GM23338 (cell line): Measurements from ENCODE around the gene TMEM163. TPM values are rescaled to one million over a fixed set of nuclear protein-coding genes. Genes with fewer than 3 reads are reported as not detected.

Experiments used
- ATAC-seq: fragments of 200-7000 bp; cut with Tn5 transposase; 3 replicates; pipeline ENCODE4 v1.9.1; 2020
- DNase-seq: peaks from one replicate; pipeline ENCODE4 v3.0.0-alpha.2; 2015; ENCODE audit warnings: low spot score
- H2AFZ ChIP-seq: fragments of 200-600 bp; sonication (generic); 2 replicates; pipeline ENCODE4 v1.8.0; 2016; ENCODE audit warnings: antibody characterized with exemption, mild to moderate bottlenecking, moderate library complexity
- H3F3A ChIP-seq: fragments of 200-600 bp; sonication (generic); replicated peaks from 2 replicates; pipeline ENCODE4 v1.8.0; 2017; ENCODE audit warnings: antibody characterized with exemption, mixed run types, low read depth
- H3K27ac ChIP-seq: fragments of 200-600 bp; sonication (generic); 2 replicates; pipeline ENCODE4 v1.6.1; 2016; ENCODE audit warnings: low read depth
- H3K27me3 ChIP-seq: fragments of 200-600 bp; sonication (generic); 2 replicates; pipeline ENCODE4 v1.8.0; 2016; ENCODE audit warnings: mild to moderate bottlenecking, mixed run types, moderate library complexity; ENCODE audit not compliant: insufficient read depth
- H3K36me3 ChIP-seq: fragments of 200-600 bp; sonication (generic); 2 replicates; pipeline ENCODE4 v1.8.0; 2016; ENCODE audit warnings: mild to moderate bottlenecking; ENCODE audit not compliant: insufficient read depth
- H3K4me1 ChIP-seq: fragments of 200-600 bp; sonication (generic); 2 replicates; pipeline ENCODE4 v1.8.0; 2016; ENCODE audit warnings: mild to moderate bottlenecking, moderate library complexity; ENCODE audit not compliant: insufficient read depth
- H3K4me2 ChIP-seq: fragments of 200-600 bp; sonication (generic); 2 replicates; pipeline ENCODE4 v1.7.1; 2017; ENCODE audit warnings: mixed run types
- H3K4me3 ChIP-seq: fragments of 200-600 bp; sonication (generic); 2 replicates; pipeline ENCODE4 v1.6.1; 2016; ENCODE audit warnings: mixed run types
- H3K79me2 ChIP-seq: fragments of 200-600 bp; sonication (generic); replicated peaks from 2 replicates; pipeline ENCODE4 v1.8.0; 2017; ENCODE audit warnings: mild to moderate bottlenecking; ENCODE audit not compliant: insufficient read depth
- H3K9me2 ChIP-seq: fragments of 200-600 bp; sonication (generic); 2 replicates; pipeline ENCODE4 v1.8.0; 2017; ENCODE audit not compliant: insufficient read depth
- H4K20me1 ChIP-seq: fragments of 200-600 bp; sonication (generic); replicated peaks from 2 replicates; pipeline ENCODE4 v1.8.0; 2017; ENCODE audit warnings: mild to moderate bottlenecking; ENCODE audit not compliant: insufficient read depth
- H3K27ac Mint-ChIP-seq: 2 replicates; pipeline ENCODE4 v1.8.0; 2020; ENCODE audit warnings: inconsistent platforms, mild to moderate bottlenecking, moderate library complexity, mixed read lengths
- H3K27me3 Mint-ChIP-seq: 3 replicates; pipeline ENCODE4 v1.8.0; 2022; ENCODE audit warnings: low read depth, mild to moderate bottlenecking, moderate library complexity, mixed read lengths, inconsistent platforms; ENCODE audit not compliant: insufficient read depth, poor library complexity
- H3K36me3 Mint-ChIP-seq: 3 replicates; pipeline ENCODE4 v1.8.0; 2021; ENCODE audit warnings: low read depth, mild to moderate bottlenecking, inconsistent platforms, moderate library complexity, mixed read lengths
- H3K4me1 Mint-ChIP-seq: 3 replicates; pipeline ENCODE4 v1.8.0; 2020; ENCODE audit warnings: mild to moderate bottlenecking, inconsistent platforms, mixed read lengths
- H3K4me3 Mint-ChIP-seq: 3 replicates; pipeline ENCODE4 v1.8.0; 2021; ENCODE audit warnings: moderate library complexity, mild to moderate bottlenecking, inconsistent platforms, mixed read lengths
- H3K9me3 Mint-ChIP-seq: 3 replicates; pipeline ENCODE4 v1.8.0; 2020; ENCODE audit warnings: moderate library complexity, mild to moderate bottlenecking, inconsistent platforms, mixed read lengths
- CREB1 ChIP-seq: fragments of 250-450 bp; sonication (Bioruptor Pico); IDR thresholded peaks from 2 replicates; pipeline ENCODE4 v1.5.0; 2020; ENCODE audit warnings: low read depth, mild to moderate bottlenecking, moderate library complexity
- EZH2 ChIP-seq: fragments of 200-600 bp; sonication (generic); IDR thresholded peaks from one replicate; pipeline ENCODE4 v1.8.0; 2017; ENCODE audit warnings: antibody characterized with exemption, mild to moderate bottlenecking, low read depth; ENCODE audit not compliant: unreplicated experiment
- EZH2phosphoT487 ChIP-seq: fragments of 200-600 bp; sonication (generic); IDR thresholded peaks from one replicate; pipeline ENCODE4 v1.8.1; 2018; ENCODE audit warnings: antibody characterized with exemption; ENCODE audit not compliant: unreplicated experiment
- JUNB ChIP-seq: IDR thresholded peaks from one replicate; pipeline ENCODE4 v1.6.1; 2016; ENCODE audit warnings: antibody characterized with exemption; ENCODE audit not compliant: unreplicated experiment
- NANOG ChIP-seq: IDR thresholded peaks from 2 replicates; pipeline ENCODE4 v1.6.1; 2016; ENCODE audit warnings: antibody characterized with exemption, borderline replicate concordance
- POLR2AphosphoS5 ChIP-seq: IDR thresholded peaks from 2 replicates; pipeline ENCODE4 v1.6.1; 2016; ENCODE audit warnings: antibody characterized with exemption, low read depth
- STAT1 ChIP-seq: IDR thresholded peaks from one replicate; pipeline ENCODE4 v1.6.1; 2016; ENCODE audit warnings: antibody characterized with exemption; ENCODE audit not compliant: unreplicated experiment
- ZNF331 ChIP-seq: fragments of 250-450 bp; sonication (Bioruptor Pico); IDR thresholded peaks from 2 replicates; pipeline ENCODE4 v1.5.0; 2020; ENCODE audit warnings: low read depth, mild to moderate bottlenecking, moderate library complexity
- ZNF462 ChIP-seq: fragments of 250-450 bp; sonication (Bioruptor Pico); IDR thresholded peaks from 2 replicates; pipeline ENCODE4 v1.5.0; 2020; ENCODE audit warnings: mild to moderate bottlenecking, moderate library complexity
- polyA plus RNA-seq: library from polyadenylated mRNA; unstranded; fragments of >200 nt; fragmentation: Nextera tagmentation; extraction: Ambion mirVana; gene quantifications from 2 replicates; pipeline ENCODE4 v1.2.1, GENCODE V29; 2016
- total RNA-seq: library from RNA; depleted of rRNA; stranded (reverse); fragments of >200 nt; shearing (Covaris generic); gene quantifications from 2 replicates; pipeline ENCODE4 v1.2.3, GENCODE V29; 2014

TMEM163 gene
- total and polyA plus RNA-seq, 2 experiments from 2014 or later, result 1.1 to 1.8 TPM

- DNase-seq, result peak; percentile 63
- Histone ChIP-seq H3K4me1 (peaks cover 18% of the 10 kb centered on the region), H2AFZ (peak overlapping the region; percentile 98), H3K4me2 (peak overlapping the region; percentile 95), H3K79me2 (no peaks in the 10 kb centered on the region), H3K9me2 (no peaks in the 10 kb centered on the region), H3K27ac (no peak overlapping the region), H3K36me3 (no peaks in the 10 kb centered on the region), H3F3A (no peaks in the 10 kb centered on the region), H3K27me3 (peaks cover 67% of the 10 kb centered on the region), H3K4me3 (peak overlapping the region; percentile 85), H4K20me1 (no peaks in the 10 kb centered on the region)
- Mint-ChIP-seq H3K4me3 (peak overlapping the region; percentile 83), H3K36me3 (no peaks in the 10 kb centered on the region; the same call in 2 of the 3 replicates), H3K9me3 (no peaks in the 10 kb centered on the region), H3K27me3 (peaks cover 44% of the 10 kb centered on the region), H3K27ac (no peak overlapping the region), H3K4me1 (peaks cover 26% of the 10 kb centered on the region)
- TF ChIP-seq JUNB (no peak), STAT1 (no peak), ZNF462 (no peak), EZH2 (peak; percentile 56), ZNF331 (CRISPR knock-in tag) (no peak), POLR2AphosphoS5 (no peak), CREB1 (no peak), NANOG (no peak), EZH2phosphoT487 (peak; percentile 53)
- peak; percentile 64 for ATAC-seq
Measured at GRCh38 chr2:134718023-134718816, 580 bp downstream of the TMEM163 start.
